ENCODE results near the gene TMEM9. TPM values are rescaled to one million over a fixed set of nuclear protein-coding genes. Genes with fewer than 3 reads are reported as not detected.

TMEM9 gene
- total RNA-seq, 1 experiment from 2014 or later = 69.7 TPM

DNA sequence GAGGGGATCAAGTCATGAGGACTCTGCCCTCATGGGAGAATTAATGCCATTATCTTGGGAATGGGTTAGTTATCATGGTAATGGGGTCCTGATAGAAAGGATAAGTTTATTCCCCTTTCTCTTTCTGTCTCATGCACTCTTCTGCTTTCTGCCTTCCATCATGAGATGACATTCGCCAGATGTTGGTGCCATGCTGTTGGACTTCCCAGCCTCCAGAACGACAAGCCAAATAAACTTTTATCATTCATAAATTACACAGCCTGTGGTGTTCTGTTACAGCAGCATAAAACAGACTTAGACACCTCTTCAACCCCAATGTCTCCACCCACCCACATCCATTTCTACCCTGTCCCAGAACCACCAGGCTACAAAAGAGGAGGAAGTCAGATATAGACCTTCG is 24.4 kb upstream of the TMEM9 start:
- Histone ChIP-seq H3K4me1 (ENCODE audit: insufficient read depth, low read length, poor library complexity, severe bottlenecking) (no peaks in the 10 kb centered on the region), H3K27me3 (replicated peaks; ENCODE audit: insufficient read depth, low read depth, low read length, poor library complexity) (no peaks in the 10 kb centered on the region), H3K4me3 (ENCODE audit: low read depth, low read length, poor library complexity, severe bottlenecking) (no peak overlapping the region), H3K36me3 (ENCODE audit: insufficient read depth, low read length, poor library complexity, severe bottlenecking) (no peaks in the 10 kb centered on the region), H3K9me3 (ENCODE audit: low read depth, low read length, poor library complexity, severe bottlenecking) (no peaks in the 10 kb centered on the region), H3K27ac (ENCODE audit: low read depth, low read length, poor library complexity, severe bottlenecking) (no peak overlapping the region)
- ChIA-PET CTCF (no interaction called here), POLR2A (ENCODE audit: low non-redundant PET) (no interaction called here)
- intact Hi-C loops (cut with micrococcal nuclease; ENCODE audit: unreplicated experiment) = no loop called here
- TF ChIP-seq EZH2 (IDR thresholded peaks at IDR 0.05; ENCODE audit: borderline replicate concordance, low read depth, low read length, poor library complexity, severe bottlenecking) = no peak
- TF ChIP-seq, protein P1, sequence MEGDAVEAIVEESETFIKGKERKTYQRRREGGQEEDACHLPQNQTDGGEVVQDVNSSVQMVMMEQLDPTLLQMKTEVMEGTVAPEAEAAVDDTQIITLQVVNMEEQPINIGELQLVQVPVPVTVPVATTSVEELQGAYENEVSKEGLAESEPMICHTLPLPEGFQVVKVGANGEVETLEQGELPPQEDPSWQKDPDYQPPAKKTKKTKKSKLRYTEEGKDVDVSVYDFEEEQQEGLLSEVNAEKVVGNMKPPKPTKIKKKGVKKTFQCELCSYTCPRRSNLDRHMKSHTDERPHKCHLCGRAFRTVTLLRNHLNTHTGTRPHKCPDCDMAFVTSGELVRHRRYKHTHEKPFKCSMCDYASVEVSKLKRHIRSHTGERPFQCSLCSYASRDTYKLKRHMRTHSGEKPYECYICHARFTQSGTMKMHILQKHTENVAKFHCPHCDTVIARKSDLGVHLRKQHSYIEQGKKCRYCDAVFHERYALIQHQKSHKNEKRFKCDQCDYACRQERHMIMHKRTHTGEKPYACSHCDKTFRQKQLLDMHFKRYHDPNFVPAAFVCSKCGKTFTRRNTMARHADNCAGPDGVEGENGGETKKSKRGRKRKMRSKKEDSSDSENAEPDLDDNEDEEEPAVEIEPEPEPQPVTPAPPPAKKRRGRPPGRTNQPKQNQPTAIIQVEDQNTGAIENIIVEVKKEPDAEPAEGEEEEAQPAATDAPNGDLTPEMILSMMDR (conservative IDR thresholded peaks at IDR 0.05; ENCODE audit: low read depth, low read length) = no peak
- DNase-seq (ENCODE audit: low spot score) = no peak
- no TSS peak for BruUV-seq (replicated peaks)

DNA sequence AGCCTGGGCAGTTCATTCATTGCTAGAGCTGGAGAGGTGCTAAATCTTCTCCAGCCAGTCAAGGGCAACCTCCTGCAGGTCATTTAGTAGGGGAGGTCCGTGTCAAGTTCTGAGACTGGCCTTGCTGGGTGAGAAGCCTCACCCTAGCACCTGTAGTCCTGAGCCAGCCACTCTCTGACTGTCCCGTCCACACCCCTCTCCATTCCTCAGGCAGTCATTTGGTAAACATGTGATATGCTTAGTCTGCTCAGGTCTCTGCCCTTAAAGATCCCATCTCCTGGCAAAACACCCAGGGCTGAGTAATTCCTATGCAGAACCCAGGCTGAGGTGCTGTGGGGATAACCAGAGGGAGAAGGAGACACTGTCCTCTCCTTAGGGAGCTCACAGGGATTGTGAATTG is 22.7 kb upstream of the TMEM9 start:
- H3K4me1 ChIP-seq (ENCODE audit: insufficient read depth, low read length, poor library complexity, severe bottlenecking) = no peaks in the 10 kb centered on the region
- DNase-seq (ENCODE audit: low spot score) = no peak
- H3K9me3 ChIP-seq (ENCODE audit: low read depth, low read length, poor library complexity, severe bottlenecking) = no peaks in the 10 kb centered on the region
- intact Hi-C loops (cut with micrococcal nuclease; ENCODE audit: unreplicated experiment) = no loop called here
- BruUV-seq (replicated peaks) = no TSS peak
- H3K27ac ChIP-seq (ENCODE audit: low read depth, low read length, poor library complexity, severe bottlenecking) = no peak overlapping the region
- ChIA-PET POLR2A (ENCODE audit: low non-redundant PET) (no interaction called here), CTCF (no interaction called here)
- H3K4me3 ChIP-seq (ENCODE audit: low read depth, low read length, poor library complexity, severe bottlenecking) = no peak overlapping the region
- H3K27me3 ChIP-seq (replicated peaks; ENCODE audit: insufficient read depth, low read depth, low read length, poor library complexity) = no peaks in the 10 kb centered on the region
- H3K36me3 ChIP-seq (ENCODE audit: insufficient read depth, low read length, poor library complexity, severe bottlenecking) = no peaks in the 10 kb centered on the region
- TF ChIP-seq, protein P1 (conservative IDR thresholded peaks at IDR 0.05; ENCODE audit: low read depth, low read length) = no peak
- TF ChIP-seq EZH2 (IDR thresholded peaks at IDR 0.05; ENCODE audit: borderline replicate concordance, low read depth, low read length, poor library complexity, severe bottlenecking) = no peak

DNA sequence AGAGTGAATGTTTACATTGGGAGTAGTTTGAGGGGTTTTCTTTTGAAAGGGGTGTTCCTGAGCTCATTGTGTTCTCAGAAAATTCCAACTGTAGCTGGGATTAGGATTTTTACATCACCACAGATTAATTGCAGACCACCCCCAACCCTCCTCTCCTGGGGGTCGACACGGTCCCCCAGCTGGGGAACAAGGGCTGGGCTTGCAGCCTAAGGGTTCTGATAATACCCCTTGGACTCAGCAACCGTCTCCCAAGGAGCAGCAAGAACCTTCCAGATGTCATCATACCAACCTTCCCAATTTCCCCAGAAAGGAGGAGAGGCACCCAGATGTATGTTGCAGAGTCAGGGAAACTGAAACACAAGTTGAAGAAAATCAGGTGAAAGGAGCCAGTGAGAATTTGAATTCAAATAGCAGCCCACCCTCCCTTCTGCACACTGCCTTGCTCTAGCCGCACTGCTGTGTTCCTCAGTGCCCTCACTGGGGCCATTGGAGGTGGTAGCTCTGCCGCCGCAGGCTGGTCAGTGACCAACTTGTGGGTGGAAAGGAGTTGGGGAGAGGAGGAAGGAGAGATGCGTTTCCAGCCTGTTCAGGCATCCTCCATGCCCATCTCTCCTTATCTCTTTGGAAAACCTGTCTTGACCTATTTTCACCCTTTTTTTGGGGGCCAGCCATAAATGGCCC is 21.7 kb upstream of the TMEM9 start:
- Histone ChIP-seq H3K4me3 (ENCODE audit: low read depth, low read length, poor library complexity, severe bottlenecking) (no peak overlapping the region), H3K9me3 (ENCODE audit: low read depth, low read length, poor library complexity, severe bottlenecking) (no peaks in the 10 kb centered on the region), H3K36me3 (ENCODE audit: insufficient read depth, low read length, poor library complexity, severe bottlenecking) (no peaks in the 10 kb centered on the region), H3K27me3 (replicated peaks; ENCODE audit: insufficient read depth, low read depth, low read length, poor library complexity) (no peaks in the 10 kb centered on the region), H3K4me1 (ENCODE audit: insufficient read depth, low read length, poor library complexity, severe bottlenecking) (peaks cover 5% of the 10 kb centered on the region), H3K27ac (ENCODE audit: low read depth, low read length, poor library complexity, severe bottlenecking) (no peak overlapping the region)
- no TSS peak for BruUV-seq (replicated peaks)
- TF ChIP-seq EZH2 (IDR thresholded peaks at IDR 0.05; ENCODE audit: borderline replicate concordance, low read depth, low read length, poor library complexity, severe bottlenecking) = no peak
- TF ChIP-seq, protein P1 (conservative IDR thresholded peaks at IDR 0.05; ENCODE audit: low read depth, low read length) = no peak
- no peak for DNase-seq (ENCODE audit: low spot score)
- CTCF ChIA-PET = no interaction called here
- POLR2A ChIA-PET (ENCODE audit: low non-redundant PET) = no interaction called here
- intact Hi-C loops (cut with micrococcal nuclease; ENCODE audit: unreplicated experiment) = no loop called here

All from A673 (cell line).